Measurements from ENCODE around the gene ACLY.

Gene ACLY

DNA sequence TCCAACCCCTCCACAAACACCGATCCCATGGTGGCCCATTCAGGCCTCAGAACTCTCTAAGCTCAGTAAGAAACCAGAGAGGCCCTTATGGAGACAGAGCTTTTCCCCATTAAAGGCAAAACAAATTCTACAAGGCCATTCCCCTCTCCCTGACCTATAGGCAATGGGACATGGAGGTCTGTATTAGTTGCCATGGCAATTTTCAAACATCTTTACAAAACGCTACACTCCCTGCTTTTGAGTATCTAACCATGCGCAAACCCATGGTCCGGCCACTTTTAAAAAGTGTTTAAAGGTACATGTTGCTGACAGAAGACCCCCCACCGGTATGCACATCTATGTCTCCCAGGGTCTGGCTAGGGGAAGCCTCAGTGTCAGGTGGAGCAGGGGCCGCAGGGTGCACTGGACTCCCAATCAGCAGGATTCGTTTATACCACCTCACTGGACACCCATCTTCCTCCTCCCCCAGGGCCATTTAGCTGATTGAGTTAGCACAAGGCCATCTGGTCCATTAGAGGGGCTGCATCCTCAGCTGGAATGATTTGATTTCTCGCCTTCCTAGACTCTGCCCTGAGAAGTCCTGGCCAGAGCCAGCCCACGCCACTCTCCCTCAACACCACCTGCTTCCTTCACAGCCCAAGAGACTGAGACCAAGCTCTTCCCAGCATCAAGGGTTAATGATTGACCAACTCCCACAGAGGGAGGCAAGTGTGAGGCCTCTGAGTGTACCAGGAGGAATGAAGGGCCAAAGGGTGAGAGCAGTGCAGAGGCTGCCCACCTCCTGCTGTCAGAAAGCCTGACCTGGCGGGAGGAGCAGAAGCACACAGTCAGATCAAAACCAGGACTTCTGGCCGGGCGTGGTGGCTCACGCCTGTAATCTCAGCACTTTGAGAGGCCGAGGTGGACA is 10.9 kb downstream of the ACLY start:
- Mint-ChIP-seq H3K27me3 (ENCODE audit: low read depth) (no peaks in the 10 kb centered on the region), H3K4me1 (ENCODE audit: low read depth) (peaks cover 2% of the 10 kb centered on the region), H3K4me3 (no peak overlapping the region), H3K27ac (no peak overlapping the region), H3K9me3 (no peaks in the 10 kb centered on the region), H3K36me3 (ENCODE audit: low read depth) (peaks cover 51% of the 10 kb centered on the region)

DNA sequence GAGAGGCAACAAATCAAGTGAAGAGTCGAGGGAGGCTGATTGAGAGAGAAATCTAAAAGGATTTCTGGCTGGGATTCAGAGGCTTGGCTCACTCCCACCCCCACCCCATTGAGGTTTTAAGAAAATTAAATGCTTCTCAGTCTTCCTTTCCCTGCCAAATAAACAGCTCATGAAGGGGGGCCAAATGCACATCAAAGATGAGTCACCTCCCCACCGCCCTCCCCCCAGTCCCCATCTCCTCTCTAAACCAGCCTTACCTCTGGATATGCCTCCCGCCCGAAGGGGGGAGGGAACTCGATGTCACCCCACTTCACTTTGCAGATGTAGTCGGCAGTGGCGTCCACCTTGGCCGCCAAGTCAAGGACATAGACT is 11.6 kb downstream of the ACLY start:
- Mint-ChIP-seq H3K27ac (no peak overlapping the region), H3K9me3 (no peaks in the 10 kb centered on the region), H3K4me1 (ENCODE audit: low read depth) (peaks cover 2% of the 10 kb centered on the region), H3K27me3 (ENCODE audit: low read depth) (no peaks in the 10 kb centered on the region), H3K4me3 (no peak overlapping the region), H3K36me3 (ENCODE audit: low read depth) (peaks cover 47% of the 10 kb centered on the region)

DNA sequence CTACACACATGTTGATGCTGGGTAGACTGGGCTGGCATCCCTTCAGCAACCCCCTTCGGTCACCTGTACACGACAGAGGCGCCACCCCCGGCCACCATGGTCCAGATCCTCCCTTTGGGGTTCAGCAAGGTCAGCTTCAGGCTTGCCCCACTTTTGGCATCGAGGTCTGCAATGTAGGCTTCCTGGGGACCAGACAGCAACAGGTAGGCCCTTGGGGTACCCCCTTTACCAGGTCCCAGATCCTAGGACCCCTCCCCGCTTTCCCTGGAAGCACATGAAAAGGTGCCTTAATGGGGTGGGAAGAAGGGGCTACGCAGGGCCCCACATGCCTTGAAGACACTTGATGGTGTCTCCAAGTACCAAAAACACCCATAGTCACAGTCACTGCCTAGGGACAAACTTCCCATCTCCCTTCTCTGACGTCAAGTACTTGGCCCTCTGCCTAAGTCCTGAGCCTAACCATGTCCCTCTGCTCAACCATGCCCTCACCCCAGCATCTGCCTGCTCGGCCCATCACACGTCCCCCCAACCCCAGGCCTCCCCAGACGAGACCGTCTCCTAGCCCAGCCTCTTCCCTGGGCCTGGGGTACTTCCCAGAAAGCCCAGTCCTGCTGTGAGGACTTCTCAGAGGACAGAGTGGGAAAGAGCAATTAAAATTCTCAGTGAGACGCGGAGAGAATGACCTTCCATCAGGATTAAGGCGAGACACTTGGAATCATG is 12.1 kb downstream of the ACLY start:
- peaks cover 52% of the 10 kb centered on the region for H3K36me3 Mint-ChIP-seq (ENCODE audit: low read depth)
- no peaks in the 10 kb centered on the region for H3K27me3 Mint-ChIP-seq (ENCODE audit: low read depth)
- H3K27ac Mint-ChIP-seq = no peak overlapping the region
- H3K4me1 Mint-ChIP-seq (ENCODE audit: low read depth) = peaks cover 2% of the 10 kb centered on the region
- H3K9me3 Mint-ChIP-seq = no peaks in the 10 kb centered on the region
- no peak overlapping the region for H3K4me3 Mint-ChIP-seq

DNA sequence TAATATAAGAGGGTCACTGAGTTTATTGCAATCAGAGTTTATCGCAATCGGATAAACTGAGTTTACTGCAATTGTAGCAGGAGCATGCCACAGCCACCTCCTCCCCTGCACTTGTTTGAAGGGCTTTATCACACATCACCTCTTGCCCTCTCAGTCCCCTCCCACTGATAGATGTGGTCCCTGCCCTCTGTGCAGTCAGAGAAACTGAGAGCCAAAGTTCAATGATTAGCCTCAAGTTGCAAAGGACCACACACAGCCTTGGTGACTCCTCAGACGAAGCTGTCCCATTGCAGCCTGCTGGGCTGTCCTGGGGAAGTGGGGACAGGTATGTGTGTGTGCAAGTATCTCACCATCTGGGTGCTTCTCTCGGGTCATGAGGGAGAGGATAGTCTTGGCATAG is 13.6 kb downstream of the ACLY start:
- Mint-ChIP-seq H3K27ac (no peak overlapping the region), H3K36me3 (ENCODE audit: low read depth) (peaks cover 52% of the 10 kb centered on the region), H3K27me3 (ENCODE audit: low read depth) (no peaks in the 10 kb centered on the region), H3K9me3 (no peaks in the 10 kb centered on the region), H3K4me1 (ENCODE audit: low read depth) (peaks cover 4% of the 10 kb centered on the region), H3K4me3 (no peak overlapping the region)

DNA sequence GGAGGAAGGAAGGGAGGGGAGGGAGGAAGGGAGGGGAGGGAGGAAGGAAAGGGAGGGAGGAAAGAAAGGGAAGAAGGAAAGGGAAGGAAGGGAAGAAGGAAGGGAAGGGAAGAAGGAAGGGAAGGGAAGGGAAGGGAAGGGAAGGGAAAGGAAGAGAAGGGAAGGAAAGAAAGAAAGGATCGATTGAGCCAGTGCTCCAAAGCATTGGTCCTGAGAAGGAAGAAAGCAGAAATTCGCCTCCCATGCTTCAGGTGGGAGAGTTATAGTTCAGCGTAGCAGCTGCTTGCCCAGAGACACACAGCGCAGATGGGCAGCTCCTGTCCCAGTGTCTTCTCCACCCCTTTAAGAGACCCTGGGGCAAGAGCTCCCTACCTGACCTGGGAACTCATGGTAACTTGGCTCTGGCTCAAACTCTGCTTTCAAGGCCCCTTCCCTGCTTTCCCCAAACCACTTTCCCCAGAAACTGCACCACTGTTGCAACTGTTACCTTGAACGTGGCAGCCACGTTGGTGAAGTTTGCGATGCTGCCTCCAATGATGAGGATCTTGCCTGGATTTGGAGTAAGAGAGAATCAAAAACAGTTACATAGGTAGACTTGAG is 14.4 kb downstream of the ACLY start:
- H3K36me3 Mint-ChIP-seq (ENCODE audit: low read depth) = peaks cover 51% of the 10 kb centered on the region

DNA sequence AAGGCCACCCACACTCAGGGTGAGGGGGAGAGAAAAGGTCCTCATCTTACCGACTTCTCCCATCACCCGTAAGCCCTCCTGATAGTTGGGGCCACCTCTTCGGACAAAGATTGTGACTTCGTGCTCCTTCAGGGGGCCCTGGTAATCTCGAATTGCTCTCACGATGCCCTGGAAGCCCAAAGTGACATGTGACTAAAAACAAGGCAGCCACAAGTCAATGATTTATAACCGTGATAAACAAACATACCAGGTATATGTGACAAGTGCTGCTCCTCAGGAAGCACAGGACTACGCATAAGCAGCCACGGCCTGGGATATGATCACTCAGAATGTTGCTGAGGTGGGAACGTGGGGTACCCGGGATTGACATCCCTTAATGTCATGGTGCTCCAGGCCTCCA is 17.1 kb downstream of the ACLY start:
- peaks cover 50% of the 10 kb centered on the region for H3K36me3 Mint-ChIP-seq (ENCODE audit: low read depth)
- peaks cover 2% of the 10 kb centered on the region for H3K4me1 Mint-ChIP-seq (ENCODE audit: low read depth)
- no peak overlapping the region for H3K27ac Mint-ChIP-seq
- H3K27me3 Mint-ChIP-seq (ENCODE audit: low read depth) = no peaks in the 10 kb centered on the region
- H3K9me3 Mint-ChIP-seq = no peaks in the 10 kb centered on the region
- no peak overlapping the region for H3K4me3 Mint-ChIP-seq

More for the DNA sequence above, 14.4 kb downstream of the ACLY start:
- no peak overlapping the region for H3K4me3 Mint-ChIP-seq
- H3K9me3 Mint-ChIP-seq = no peaks in the 10 kb centered on the region
- peaks cover 4% of the 10 kb centered on the region for H3K4me1 Mint-ChIP-seq (ENCODE audit: low read depth)
- no peak overlapping the region for H3K27ac Mint-ChIP-seq
- H3K27me3 Mint-ChIP-seq (ENCODE audit: low read depth) = no peaks in the 10 kb centered on the region

DNA sequence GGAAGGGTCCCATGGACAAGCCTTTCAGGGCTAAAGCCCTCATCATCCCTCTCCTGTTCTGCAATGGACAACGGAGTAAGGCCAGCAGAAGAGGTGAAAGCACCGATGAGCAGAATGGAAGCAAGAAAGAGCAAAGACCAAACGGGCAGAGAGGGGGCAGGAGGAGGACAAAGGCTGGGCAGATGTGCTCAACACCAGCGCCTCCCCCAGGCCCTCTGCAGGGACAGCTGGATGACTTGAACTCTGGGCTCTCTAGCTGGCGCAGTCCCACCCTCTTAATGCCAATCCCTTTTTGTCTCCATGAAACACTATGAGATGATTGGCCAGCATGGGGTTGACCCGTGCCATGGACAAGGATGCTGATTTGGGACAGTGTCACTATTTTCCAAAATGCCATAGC is 22.0 kb downstream of the ACLY start:
- no peak overlapping the region for H3K27ac Mint-ChIP-seq
- H3K4me1 Mint-ChIP-seq (ENCODE audit: low read depth) = peaks cover 3% of the 10 kb centered on the region
- no peaks in the 10 kb centered on the region for H3K9me3 Mint-ChIP-seq
- no peaks in the 10 kb centered on the region for H3K27me3 Mint-ChIP-seq (ENCODE audit: low read depth)
- peaks cover 48% of the 10 kb centered on the region for H3K36me3 Mint-ChIP-seq (ENCODE audit: low read depth)
- no peak overlapping the region for H3K4me3 Mint-ChIP-seq

DNA sequence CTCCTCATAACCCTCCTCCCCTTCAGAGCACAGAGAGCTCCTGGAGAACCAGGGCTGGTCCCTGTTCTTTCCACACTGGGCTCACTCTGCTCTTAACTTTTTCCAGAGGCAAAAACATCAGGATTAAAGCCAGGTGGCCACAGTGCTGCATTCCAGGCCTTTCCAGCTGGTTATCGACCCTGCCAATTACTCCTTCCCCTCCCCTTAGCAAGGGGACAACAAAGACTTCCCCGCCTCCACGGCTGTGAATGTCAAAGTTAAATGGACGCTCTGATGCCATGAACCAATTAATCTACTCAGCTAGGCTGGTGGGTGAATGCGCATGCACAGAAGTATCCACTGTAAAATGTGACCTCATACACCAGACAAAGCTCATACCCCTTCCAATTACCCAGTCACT is 23.1 kb downstream of the ACLY start:
- H3K4me1 Mint-ChIP-seq (ENCODE audit: low read depth) = peaks cover 2% of the 10 kb centered on the region
- no peak overlapping the region for H3K27ac Mint-ChIP-seq
- no peak overlapping the region for H3K4me3 Mint-ChIP-seq
- no peaks in the 10 kb centered on the region for H3K9me3 Mint-ChIP-seq
- H3K27me3 Mint-ChIP-seq (ENCODE audit: low read depth) = no peaks in the 10 kb centered on the region
- peaks cover 41% of the 10 kb centered on the region for H3K36me3 Mint-ChIP-seq (ENCODE audit: low read depth)

DNA sequence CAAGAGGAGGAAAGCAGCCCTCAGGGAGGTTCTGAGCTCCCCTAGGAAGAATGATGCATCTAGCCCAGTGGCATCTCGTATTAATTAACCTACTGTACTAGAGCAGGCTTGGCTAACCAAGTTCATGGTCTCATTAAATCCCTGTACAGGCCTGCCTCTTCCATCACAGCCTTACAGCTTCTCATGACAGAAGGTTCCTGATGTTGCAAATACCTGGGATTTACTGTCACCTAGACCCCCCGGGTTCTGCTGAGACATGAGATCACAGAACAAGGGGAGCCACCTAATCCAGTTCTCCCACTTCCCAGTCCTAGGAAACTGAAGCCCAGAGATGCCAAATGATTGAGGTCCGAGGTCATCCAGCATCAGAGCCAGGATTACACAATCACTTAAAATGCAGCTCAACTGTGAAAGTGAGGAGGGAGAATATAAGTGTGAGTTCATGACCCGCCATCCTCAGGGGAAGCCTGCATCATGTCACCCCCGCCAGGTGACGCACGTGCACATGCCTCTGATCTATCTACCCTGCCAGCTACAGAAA is 23.9 kb downstream of the ACLY start:
- H3K9me3 Mint-ChIP-seq = no peaks in the 10 kb centered on the region
- H3K36me3 Mint-ChIP-seq (ENCODE audit: low read depth) = peaks cover 42% of the 10 kb centered on the region
- no peak overlapping the region for H3K4me3 Mint-ChIP-seq

DNA sequence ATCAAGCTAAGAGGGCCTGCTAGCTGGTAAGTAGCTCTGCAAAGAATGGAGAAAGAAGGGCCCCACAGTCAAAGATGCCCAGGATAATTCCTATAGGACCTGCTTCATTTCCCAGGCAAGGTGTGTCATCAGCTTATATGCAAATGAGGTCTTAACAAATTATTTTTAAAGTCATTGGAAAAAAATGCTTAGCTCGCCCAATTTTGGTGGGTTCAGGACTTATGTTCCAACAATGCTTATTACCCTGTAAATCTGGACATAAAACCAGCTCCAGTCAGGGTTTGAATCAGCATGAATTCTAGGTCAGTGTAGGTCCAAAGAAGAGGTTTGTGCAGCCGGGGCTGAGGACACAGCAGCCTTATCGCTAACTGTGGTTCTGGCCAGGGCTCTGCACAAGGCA is 25.4 kb downstream of the ACLY start:
- H3K27ac Mint-ChIP-seq = no peak overlapping the region
- peaks cover 2% of the 10 kb centered on the region for H3K4me1 Mint-ChIP-seq (ENCODE audit: low read depth)
- no peak overlapping the region for H3K4me3 Mint-ChIP-seq
- H3K36me3 Mint-ChIP-seq (ENCODE audit: low read depth) = peaks cover 33% of the 10 kb centered on the region
- H3K27me3 Mint-ChIP-seq (ENCODE audit: low read depth) = no peaks in the 10 kb centered on the region
- no peaks in the 10 kb centered on the region for H3K9me3 Mint-ChIP-seq

More for the DNA sequence above, 23.9 kb downstream of the ACLY start:
- H3K27me3 Mint-ChIP-seq (ENCODE audit: low read depth) = no peaks in the 10 kb centered on the region
- peaks cover 2% of the 10 kb centered on the region for H3K4me1 Mint-ChIP-seq (ENCODE audit: low read depth)
- H3K27ac Mint-ChIP-seq = peak overlapping the region; percentile 36

DNA sequence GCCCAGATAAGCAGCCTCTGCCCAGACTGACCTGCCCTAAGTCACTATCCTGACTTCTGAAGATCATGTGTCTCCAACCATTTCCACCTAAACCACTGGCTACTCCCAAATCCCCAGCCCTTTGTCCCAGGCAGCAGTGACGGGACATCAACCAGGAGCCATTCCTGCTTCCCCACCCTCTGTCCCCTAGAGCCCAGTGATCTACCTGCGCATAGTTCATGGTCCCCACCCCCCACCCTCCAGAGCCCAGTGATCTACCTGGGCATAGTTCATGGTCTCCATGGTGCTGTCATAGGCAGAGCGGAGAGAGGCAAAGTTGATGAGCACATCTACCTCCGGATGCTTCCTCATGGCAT is 26.8 kb downstream of the ACLY start:
- H3K9me3 Mint-ChIP-seq = no peaks in the 10 kb centered on the region
- peaks cover 4% of the 10 kb centered on the region for H3K4me1 Mint-ChIP-seq (ENCODE audit: low read depth)
- H3K4me3 Mint-ChIP-seq = no peak overlapping the region
- H3K27me3 Mint-ChIP-seq (ENCODE audit: low read depth) = no peaks in the 10 kb centered on the region
- H3K27ac Mint-ChIP-seq = no peak overlapping the region
- H3K36me3 Mint-ChIP-seq (ENCODE audit: low read depth) = peaks cover 32% of the 10 kb centered on the region

DNA sequence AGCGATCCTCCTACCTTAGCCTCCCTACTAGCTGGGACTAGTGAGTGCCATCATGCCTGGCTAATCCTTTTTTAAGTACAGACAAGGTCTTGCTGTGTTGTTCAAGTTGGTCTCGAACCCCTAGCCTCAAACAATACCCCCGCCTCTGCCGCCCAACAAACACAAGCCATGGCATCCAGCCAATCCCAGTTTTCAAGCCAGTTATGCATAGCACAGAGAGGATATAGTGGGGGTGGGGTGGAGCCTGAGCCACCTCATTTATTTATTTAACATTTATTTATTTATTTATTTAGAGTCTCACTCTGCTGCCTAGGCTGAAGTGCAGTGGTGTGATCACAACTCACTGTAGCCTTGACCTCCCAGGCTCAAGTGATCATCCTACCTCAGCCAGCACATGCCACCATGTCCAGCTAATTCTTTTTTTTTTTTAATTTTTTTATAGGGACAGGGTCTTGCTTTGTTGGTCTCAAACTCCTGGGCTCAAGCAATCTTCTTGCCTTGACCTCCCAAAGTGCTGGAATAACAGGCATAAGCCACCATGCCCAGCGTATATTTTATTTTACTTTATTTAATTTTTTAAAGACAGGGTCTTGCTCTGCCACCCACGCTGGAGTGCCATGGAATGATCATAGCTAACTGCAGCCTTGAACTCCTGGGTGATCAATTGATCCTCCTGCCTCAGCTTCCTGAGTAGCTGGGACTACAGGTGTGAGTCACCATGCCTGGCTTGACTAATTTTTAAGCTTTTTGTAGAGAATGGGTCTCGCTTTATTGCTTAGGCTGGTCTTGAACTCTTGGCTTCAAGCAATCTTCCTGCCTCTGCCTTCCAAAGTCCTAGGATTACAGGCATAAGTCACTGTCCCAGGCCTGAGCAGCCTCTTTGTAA is 27.4 kb downstream of the ACLY start:
- peaks cover 31% of the 10 kb centered on the region for H3K36me3 Mint-ChIP-seq (ENCODE audit: low read depth)
- H3K27me3 Mint-ChIP-seq (ENCODE audit: low read depth) = no peaks in the 10 kb centered on the region
- H3K4me1 Mint-ChIP-seq (ENCODE audit: low read depth) = peaks cover 4% of the 10 kb centered on the region
- H3K27ac Mint-ChIP-seq = no peak overlapping the region
- no peak overlapping the region for H3K4me3 Mint-ChIP-seq
- H3K9me3 Mint-ChIP-seq = no peaks in the 10 kb centered on the region

DNA sequence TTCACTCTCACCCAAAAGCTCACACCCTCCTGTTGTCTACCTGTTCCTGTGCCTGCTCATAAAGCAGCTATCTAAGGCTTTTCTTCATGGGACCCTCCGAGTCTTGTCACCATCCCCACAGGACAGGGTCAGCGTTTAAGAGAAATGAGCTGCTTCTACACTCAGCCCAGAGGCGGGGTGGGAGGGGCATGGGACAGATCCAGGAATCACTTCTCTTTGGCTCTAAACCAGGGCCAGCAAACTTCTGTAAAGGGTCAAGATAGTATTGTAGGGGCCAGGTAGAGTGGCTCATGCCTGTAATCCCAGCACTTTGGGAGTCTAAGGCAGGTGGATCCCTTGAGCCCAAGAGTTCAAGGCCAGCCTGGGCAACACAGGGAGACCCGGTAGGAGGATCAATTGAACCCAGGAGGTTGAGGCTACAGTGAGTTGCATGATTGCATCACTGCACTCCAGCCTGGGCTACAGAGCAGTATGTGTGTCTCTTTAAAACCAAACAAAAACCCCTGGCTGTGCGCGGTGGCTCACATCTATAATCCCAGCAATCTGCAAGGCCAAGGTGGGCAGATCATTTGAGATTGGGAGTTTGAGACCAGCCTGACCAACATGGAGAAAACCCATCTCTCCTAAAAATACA is 30.3 kb downstream of the ACLY start:
- Mint-ChIP-seq H3K27ac (no peak overlapping the region), H3K4me1 (ENCODE audit: low read depth) (peaks cover 2% of the 10 kb centered on the region), H3K27me3 (ENCODE audit: low read depth) (no peaks in the 10 kb centered on the region), H3K4me3 (no peak overlapping the region), H3K36me3 (ENCODE audit: low read depth) (peaks cover 33% of the 10 kb centered on the region), H3K9me3 (no peaks in the 10 kb centered on the region)
